Measurements from ENCODE around the gene CUL1. TPM values are rescaled to one million over a fixed set of nuclear protein-coding genes. Genes with fewer than 3 reads are reported as not detected.

Gene CUL1
- total RNA-seq, 1 experiment from 2014 or later = 72.3 TPM

DNA sequence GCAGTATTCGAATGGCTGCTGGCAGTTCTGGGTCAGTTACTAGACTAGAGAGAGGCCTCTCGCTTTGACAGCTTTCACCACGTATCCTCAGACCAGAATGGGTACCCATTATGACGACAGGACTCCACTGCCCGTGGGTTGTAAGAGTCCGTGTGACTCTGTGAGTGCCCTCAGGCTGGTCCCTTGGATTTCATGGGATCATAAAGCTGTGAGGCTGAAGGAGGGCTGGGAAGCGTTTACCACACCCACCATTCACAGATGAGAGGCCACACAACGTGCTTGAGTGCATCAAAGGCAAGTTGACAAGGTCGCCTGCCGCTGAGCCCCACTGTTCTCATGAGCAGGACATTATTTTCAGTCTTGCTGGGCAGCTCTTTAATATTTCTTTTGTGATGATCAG lies 98.1 kb downstream of the CUL1 start:
- Histone ChIP-seq H3K79me2 (ENCODE audit: insufficient read depth, low read length) (no peaks in the 10 kb centered on the region), H3K18ac (ENCODE audit: insufficient read length, low read depth, low read length) (no peak overlapping the region), H3K14ac (ENCODE audit: insufficient read depth, low read length) (no peak overlapping the region), H3K27ac (ENCODE audit: insufficient read length, low read depth, low read length) (no peak overlapping the region), H4K20me1 (ENCODE audit: control insufficient read depth, insufficient read depth, insufficient read length) (no peaks in the 10 kb centered on the region), H3K27me3 (ENCODE audit: insufficient read depth, low read length) (no peaks in the 10 kb centered on the region), H3K4ac (ENCODE audit: low read depth, low read length) (no peak overlapping the region), H2BK20ac (ENCODE audit: low read depth, low read length, poor library complexity, severe bottlenecking) (no peak overlapping the region), H4K5ac (ENCODE audit: insufficient read length, low read depth, low read length) (no peak overlapping the region), H3K4me1 (ENCODE audit: insufficient read depth, low read length) (peaks cover 5% of the 10 kb centered on the region), H3K79me1 (ENCODE audit: insufficient read depth, low read depth, low read length, poor library complexity, severe bottlenecking) (no peaks in the 10 kb centered on the region), H2BK12ac (ENCODE audit: insufficient read length, low read depth, low read length) (no peak overlapping the region), H2BK120ac (ENCODE audit: low read depth, low read length, poor library complexity, severe bottlenecking) (no peak overlapping the region), H3K23ac (ENCODE audit: insufficient read length, low read depth, low read length) (no peak overlapping the region), H2BK15ac (ENCODE audit: low read depth, low read length) (no peak overlapping the region), H3K4me2 (ENCODE audit: insufficient read depth, insufficient read length, low read length) (no peak overlapping the region), H2AK5ac (ENCODE audit: insufficient read length, low read length) (no peak overlapping the region), H3T11ph (ENCODE audit: low read length) (no peak overlapping the region), H3K56ac (ENCODE audit: insufficient read length, low read depth, low read length) (no peak overlapping the region), H2AFZ (ENCODE audit: low read length) (no peak overlapping the region), H4K8ac (replicated peaks; ENCODE audit: insufficient read length, low read depth, low read length) (no peak overlapping the region), H3K9ac (ENCODE audit: extremely low read depth, insufficient read length, low read length) (no peak overlapping the region), H3K23me2 (ENCODE audit: insufficient read length, low read depth, low read length, poor library complexity, severe bottlenecking) (no peaks in the 10 kb centered on the region), H3K9me3 (ENCODE audit: control insufficient read depth, low read depth, low read length) (no peaks in the 10 kb centered on the region), H2BK5ac (ENCODE audit: insufficient read length, low read length) (no peak overlapping the region), H4K91ac (ENCODE audit: insufficient read length, low read depth, low read length) (no peak overlapping the region)
- H3K4me3 Mint-ChIP-seq = no peak overlapping the region
- no peak for DNase-seq
- no peaks in the 10 kb centered on the region for H3K27me3 Mint-ChIP-seq (ENCODE audit: low read depth)
- H3K9me3 Mint-ChIP-seq = peaks cover 5 to 12% of the 10 kb centered on the region in 2 experiments; a peak in 4 of 5 replicates
- 0 out of 7 replicates have a peak overlapping the region, but pooled peaks of 1 of the 3 experiments have one; percentile 46 for H3K27ac Mint-ChIP-seq
- peaks cover 17 to 19% of the 10 kb centered on the region in 2 experiments for H3K4me1 Mint-ChIP-seq
- no CpG with 5 or more reads among the region's 10 CpGs for WGBS (ENCODE audit: extremely low coverage, insufficient read length, low lambda C conversion rate)
- TF ChIP-seq, protein P1, sequence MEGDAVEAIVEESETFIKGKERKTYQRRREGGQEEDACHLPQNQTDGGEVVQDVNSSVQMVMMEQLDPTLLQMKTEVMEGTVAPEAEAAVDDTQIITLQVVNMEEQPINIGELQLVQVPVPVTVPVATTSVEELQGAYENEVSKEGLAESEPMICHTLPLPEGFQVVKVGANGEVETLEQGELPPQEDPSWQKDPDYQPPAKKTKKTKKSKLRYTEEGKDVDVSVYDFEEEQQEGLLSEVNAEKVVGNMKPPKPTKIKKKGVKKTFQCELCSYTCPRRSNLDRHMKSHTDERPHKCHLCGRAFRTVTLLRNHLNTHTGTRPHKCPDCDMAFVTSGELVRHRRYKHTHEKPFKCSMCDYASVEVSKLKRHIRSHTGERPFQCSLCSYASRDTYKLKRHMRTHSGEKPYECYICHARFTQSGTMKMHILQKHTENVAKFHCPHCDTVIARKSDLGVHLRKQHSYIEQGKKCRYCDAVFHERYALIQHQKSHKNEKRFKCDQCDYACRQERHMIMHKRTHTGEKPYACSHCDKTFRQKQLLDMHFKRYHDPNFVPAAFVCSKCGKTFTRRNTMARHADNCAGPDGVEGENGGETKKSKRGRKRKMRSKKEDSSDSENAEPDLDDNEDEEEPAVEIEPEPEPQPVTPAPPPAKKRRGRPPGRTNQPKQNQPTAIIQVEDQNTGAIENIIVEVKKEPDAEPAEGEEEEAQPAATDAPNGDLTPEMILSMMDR (conservative IDR thresholded peaks at IDR 0.05) = no peak
- peaks cover 67 to 93% (median 91%) of the 10 kb centered on the region in 3 experiments for H3K36me3 Mint-ChIP-seq (ENCODE audit: insufficient read depth in 1 of 3, low read depth in 3 of 3)
